Natural killer cell (primary cell): ENCODE measurements around the gene ATXN10. TPM values are rescaled to one million over a fixed set of nuclear protein-coding genes. Genes with fewer than 3 reads are reported as not detected.

Experiments
- ATAC-seq, 3 donors: fragments of 150-1000 bp in 2 of 3; fragments of 200-7000 bp in 1 of 3; cut with Tn5 transposase; 1 replicate in 1 of 3; 2 replicates in 2 of 3; pipeline ENCODE4 v1.10.0; 2021; ENCODE audit warnings: mild to moderate bottlenecking in 2 of 3, moderate library complexity in 2 of 3
- DNase-seq, 2 donors: peaks; one replicate each; pipeline versions ENCODE4 v3.0.0 to v3.0.0-alpha.2; 2013 to 2021; ENCODE audit warnings: mixed read lengths in 1 of 2
- H3K27ac ChIP-seq: one replicate; pipeline ENCODE4 v1.5.1; 2013; ENCODE audit warnings: mild to moderate bottlenecking, low read length
- H3K27me3 ChIP-seq: one replicate; pipeline ENCODE4 v1.6.1; 2013; ENCODE audit warnings: low read length; ENCODE audit not compliant: control insufficient read depth, insufficient read depth
- H3K36me3 ChIP-seq: one replicate; pipeline ENCODE4 v1.6.1; 2013; ENCODE audit warnings: low read length; ENCODE audit not compliant: control insufficient read depth, insufficient read depth
- H3K4me1 ChIP-seq: one replicate; pipeline ENCODE4 v1.6.1; 2013; ENCODE audit warnings: low read length; ENCODE audit not compliant: control insufficient read depth, insufficient read depth
- H3K4me3 ChIP-seq: one replicate; pipeline ENCODE4 v1.5.1; 2013; ENCODE audit warnings: low read length
- H3K9me3 ChIP-seq: one replicate; pipeline ENCODE4 v1.6.1; 2013; ENCODE audit warnings: low read length; ENCODE audit not compliant: control insufficient read depth, insufficient read depth
- H3K27ac Mint-ChIP-seq, 2 donors: one replicate each; pipeline ENCODE4 v1.8.0; 2022; ENCODE audit warnings: mild to moderate bottlenecking in 2 of 2, mixed read lengths in 2 of 2, moderate library complexity in 1 of 2
- H3K27me3 Mint-ChIP-seq, 2 donors: one replicate each; pipeline ENCODE4 v1.8.0; 2022; ENCODE audit warnings: low read depth in 2 of 2, mixed read lengths in 2 of 2
- H3K36me3 Mint-ChIP-seq: one replicate; pipeline ENCODE4 v1.8.0; 2022; ENCODE audit warnings: mixed read lengths
- H3K4me1 Mint-ChIP-seq, 2 donors: one replicate each; pipeline ENCODE4 v1.8.0; 2022; ENCODE audit warnings: mixed read lengths in 2 of 2
- H3K4me3 Mint-ChIP-seq: one replicate; pipeline ENCODE4 v1.8.0; 2022; ENCODE audit warnings: mild to moderate bottlenecking, moderate library complexity, mixed read lengths
- H3K9me3 Mint-ChIP-seq, 2 donors: one replicate each; pipeline ENCODE4 v1.8.0; 2022; ENCODE audit warnings: mixed read lengths in 2 of 2
- CTCF ChIP-seq: fragments of 200-600 bp; IDR thresholded peaks from one replicate; pipeline ENCODE4 v1.8.0; 2022; ENCODE audit warnings: antibody characterized with exemption
- WGBS: methylation state at CpG from one replicate; pipeline ENCODE4 v1.1.7; 2013; ENCODE audit warnings: missing lambda C conversion rate; ENCODE audit not compliant: insufficient coverage; 5-methylcytosine and 5-hydroxymethylcytosine counted together
- intact Hi-C: fragments of 100-400 bp; cut with micrococcal nuclease; formaldehyde crosslinking; loops from one replicate; pipeline ENCODE4 v1.14.2; 2022
- total RNA-seq, 4 donors: library from RNA; stranded (reverse); fragments of 120-200 nt in 1 of 4; gene quantifications; one replicate each; pipeline versions ENCODE4 v1.2.3 to v1.2.4, GENCODE V29; 2013 to 2022

Gene ATXN10
- total RNA-seq, 3 donors from 2014 or later (not counting 1 experiment from before 2014, with no cell fraction given) = 79.3 to 90.5 (median 88.8) TPM

- ATAC-seq = no peak
- Mint-ChIP-seq H3K27me3 (no peaks in the 10 kb centered on the region), H3K36me3 (no peaks in the 10 kb centered on the region), H3K27ac (no peak overlapping the region), H3K9me3 (no peaks in the 10 kb centered on the region), H3K4me1 (peaks cover 19 to 22% of the 10 kb centered on the region in 2 donors), H3K4me3 (no peak overlapping the region)
- Histone ChIP-seq H3K27me3 (no peaks in the 10 kb centered on the region), H3K27ac (no peak overlapping the region), H3K4me3 (no peak overlapping the region), H3K9me3 (no peaks in the 10 kb centered on the region), H3K4me1 (no peaks in the 10 kb centered on the region), H3K36me3 (no peaks in the 10 kb centered on the region)
- no peak for TF ChIP-seq CTCF
- intact Hi-C loops = no loop called here
- DNase-seq = no peak
- 84% methylated on average over 14 of the region's 14 CpGs for WGBS
Measured at GRCh38 chr22:45775569-45776312, 104.1 kb downstream of the ATXN10 start.

GRCh38 chr22:45776313-45776585 lies 104.6 kb downstream of the ATXN10 start:
- Mint-ChIP-seq H3K27ac (no peak overlapping the region), H3K9me3 (no peaks in the 10 kb centered on the region), H3K4me1 (peaks cover 19 to 23% of the 10 kb centered on the region in 2 donors), H3K36me3 (no peaks in the 10 kb centered on the region), H3K4me3 (no peak overlapping the region), H3K27me3 (no peaks in the 10 kb centered on the region)
- no peaks in the 10 kb centered on the region for H3K27me3 ChIP-seq
- no peak overlapping the region for H3K4me3 ChIP-seq
- no peaks in the 10 kb centered on the region for H3K9me3 ChIP-seq
- DNase-seq (no peak), ATAC-seq (no peak)
- no peaks in the 10 kb centered on the region for H3K4me1 ChIP-seq
- 95% methylated on average over 2 of the region's 2 CpGs for WGBS
- H3K36me3 ChIP-seq = no peaks in the 10 kb centered on the region
- intact Hi-C loops = no loop called here
- no peak overlapping the region for H3K27ac ChIP-seq
- no peak for TF ChIP-seq CTCF

- ATAC-seq (no peak), DNase-seq (no peak)
- intact Hi-C loops = no loop called here
- Mint-ChIP-seq H3K9me3 (no peaks in the 10 kb centered on the region), H3K4me3 (no peak overlapping the region), H3K36me3 (no peaks in the 10 kb centered on the region), H3K27me3 (no peaks in the 10 kb centered on the region), H3K4me1 (peaks cover 19 to 27% of the 10 kb centered on the region in 2 donors), H3K27ac (no peak overlapping the region)
- H3K4me1 ChIP-seq = no peaks in the 10 kb centered on the region
- 90% methylated on average over 5 of the region's 6 CpGs for WGBS
- H3K36me3 ChIP-seq = no peaks in the 10 kb centered on the region
- no peak overlapping the region for H3K4me3 ChIP-seq
- no peak overlapping the region for H3K27ac ChIP-seq
- H3K27me3 ChIP-seq = no peaks in the 10 kb centered on the region
- no peaks in the 10 kb centered on the region for H3K9me3 ChIP-seq
- TF ChIP-seq CTCF = no peak
Measured at GRCh38 chr22:45777046-45777851, 105.6 kb downstream of the ATXN10 start.
